IPS-15b (cell line): Measurements from ENCODE around the gene HOXD4.

Experiments
- H3K27me3 ChIP-seq: one replicate; pipeline ENCODE4 v1.6.1; 2013; ENCODE audit warnings: low read length; ENCODE audit not compliant: control insufficient read depth, insufficient read depth
- H3K36me3 ChIP-seq: one replicate; pipeline ENCODE4 v1.6.1; 2013; ENCODE audit warnings: low read length; ENCODE audit not compliant: control insufficient read depth, insufficient read depth
- H3K4me1 ChIP-seq: one replicate; pipeline ENCODE4 v1.6.1; 2013; ENCODE audit warnings: mild to moderate bottlenecking, low read length; ENCODE audit not compliant: control insufficient read depth, insufficient read depth
- H3K4me3 ChIP-seq: one replicate; pipeline ENCODE4 v1.5.1; 2013; ENCODE audit warnings: low read depth, low read length
- H3K9ac ChIP-seq: one replicate; pipeline ENCODE4 v1.6.1; 2013; ENCODE audit warnings: low read depth, mild to moderate bottlenecking, low read length
- H3K9me3 ChIP-seq: one replicate; pipeline ENCODE4 v1.6.1; 2013; ENCODE audit warnings: mild to moderate bottlenecking, low read length; ENCODE audit not compliant: control insufficient read depth, insufficient read depth

The HOXD4 gene

DNA sequence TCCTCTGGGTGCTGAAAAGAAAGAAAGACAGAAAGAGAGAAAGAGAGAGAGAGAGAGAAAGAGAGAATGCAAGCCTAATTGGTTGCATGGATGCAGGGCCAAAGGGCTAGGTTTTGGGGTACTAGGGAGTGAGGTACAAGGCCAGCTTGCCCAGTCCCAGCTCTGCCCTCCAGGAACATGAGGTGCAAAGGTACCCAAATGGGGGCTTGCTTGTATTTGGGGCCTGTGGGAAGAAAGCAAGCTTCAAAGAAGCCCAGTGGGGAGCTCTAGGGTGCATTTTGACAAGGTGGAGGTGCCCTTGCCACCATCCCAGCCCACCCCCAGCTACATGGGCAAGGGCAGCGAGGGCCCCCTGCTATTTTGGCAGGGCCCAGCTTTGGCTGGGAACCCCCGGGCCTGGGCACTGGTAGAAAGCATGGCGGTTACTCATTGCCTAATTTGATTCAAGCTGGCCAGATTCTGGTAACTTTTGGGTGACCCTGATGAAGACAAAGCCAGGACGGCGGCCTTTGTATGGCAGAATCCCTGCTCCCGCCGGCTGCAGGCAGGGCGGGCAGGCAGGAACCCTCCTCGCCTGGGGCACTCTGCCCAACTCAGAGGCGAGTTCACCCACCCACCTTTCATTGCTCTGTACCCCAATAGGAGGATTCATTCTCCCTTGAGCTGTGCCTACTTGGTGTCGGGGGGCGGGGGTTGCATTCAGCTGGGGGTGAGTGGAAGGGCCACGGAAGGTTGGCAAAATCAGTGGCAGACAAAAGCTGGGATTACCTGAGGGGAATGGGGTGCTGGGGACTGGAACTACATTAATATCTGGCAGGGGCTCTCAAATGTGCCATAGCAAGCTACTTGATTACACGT lies 537 bp upstream of the HOXD4 start:
- Histone ChIP-seq H3K27me3 (peaks cover 100% of the 10 kb centered on the region), H3K9ac (no peak overlapping the region), H3K4me1 (peaks cover 2% of the 10 kb centered on the region), H3K36me3 (no peaks in the 10 kb centered on the region), H3K9me3 (no peaks in the 10 kb centered on the region), H3K4me3 (peak overlapping the region; percentile 26)

DNA sequence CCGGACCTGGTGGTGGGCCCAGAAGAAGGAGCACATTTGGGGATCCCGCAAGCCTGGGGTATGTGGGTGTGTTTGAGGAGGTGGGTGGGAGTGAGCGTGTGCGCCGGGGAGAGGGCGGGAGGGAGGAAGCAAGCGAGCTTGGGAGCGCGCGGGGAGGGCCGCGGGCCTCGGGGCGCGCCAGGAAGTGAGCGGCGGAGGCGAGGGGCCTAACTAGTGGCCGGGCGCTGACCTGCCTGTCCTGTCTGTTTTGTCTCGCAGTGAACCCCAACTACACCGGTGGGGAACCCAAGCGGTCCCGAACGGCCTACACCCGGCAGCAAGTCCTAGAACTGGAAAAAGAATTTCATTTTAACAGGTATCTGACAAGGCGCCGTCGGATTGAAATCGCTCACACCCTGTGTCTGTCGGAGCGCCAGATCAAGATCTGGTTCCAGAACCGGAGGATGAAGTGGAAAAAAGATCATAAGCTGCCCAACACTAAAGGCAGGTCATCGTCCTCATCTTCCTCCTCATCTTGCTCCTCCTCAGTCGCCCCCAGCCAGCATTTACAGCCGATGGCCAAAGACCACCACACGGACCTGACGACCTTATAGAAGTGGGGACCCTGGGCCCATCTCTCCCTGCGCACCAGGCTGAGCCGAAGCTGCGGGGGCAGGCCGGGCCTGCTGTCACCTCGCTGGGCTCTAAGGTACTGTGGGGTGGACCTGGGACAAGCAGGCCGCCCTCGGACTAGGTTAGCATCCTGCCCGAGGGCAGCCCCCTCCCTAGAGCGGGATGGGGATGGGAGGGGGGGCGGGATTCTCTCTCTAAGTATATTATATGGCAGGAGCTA lies 1.2 kb downstream of the HOXD4 start:
- Histone ChIP-seq H3K4me3 (peak overlapping the region; percentile 8), H3K9ac (no peak overlapping the region), H3K4me1 (peaks cover 2% of the 10 kb centered on the region), H3K27me3 (peaks cover 100% of the 10 kb centered on the region), H3K36me3 (no peaks in the 10 kb centered on the region), H3K9me3 (no peaks in the 10 kb centered on the region)

DNA sequence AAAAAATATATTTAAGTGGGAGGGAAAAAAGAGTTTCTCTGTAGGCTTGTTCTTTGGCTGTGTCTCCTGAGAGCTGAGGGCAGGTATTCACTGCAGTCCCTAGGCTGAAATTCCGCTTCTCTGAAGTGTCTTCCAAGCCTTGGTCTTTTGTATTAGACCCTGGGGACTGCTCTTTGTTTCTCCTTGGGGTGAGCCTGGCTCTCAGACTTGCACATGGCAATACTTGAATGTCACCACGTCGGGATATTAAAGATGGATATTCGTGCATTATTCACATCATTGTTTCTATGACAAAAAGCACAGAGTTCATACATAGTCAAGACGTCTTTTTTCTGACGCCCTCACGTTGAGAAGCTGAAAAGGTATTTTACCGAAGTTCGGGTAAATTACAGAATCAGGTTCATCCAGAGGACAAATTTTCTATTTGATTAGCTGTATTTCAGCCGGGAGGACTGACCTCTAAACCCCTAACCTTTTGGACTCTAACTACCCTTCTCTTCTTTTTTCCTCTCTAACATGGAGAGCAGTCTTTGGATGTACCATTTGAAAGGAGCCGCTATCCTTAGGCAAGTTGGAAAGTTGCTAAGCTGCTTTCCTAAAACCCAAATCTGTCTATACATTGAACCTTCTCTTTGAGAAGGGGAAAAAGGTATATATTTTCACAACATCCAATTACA lies 3.4 kb downstream of the HOXD4 start:
- Histone ChIP-seq H3K4me3 (no peak overlapping the region), H3K36me3 (no peaks in the 10 kb centered on the region), H3K9ac (no peak overlapping the region), H3K9me3 (no peaks in the 10 kb centered on the region), H3K4me1 (peaks cover 2% of the 10 kb centered on the region), H3K27me3 (peaks cover 100% of the 10 kb centered on the region)

DNA sequence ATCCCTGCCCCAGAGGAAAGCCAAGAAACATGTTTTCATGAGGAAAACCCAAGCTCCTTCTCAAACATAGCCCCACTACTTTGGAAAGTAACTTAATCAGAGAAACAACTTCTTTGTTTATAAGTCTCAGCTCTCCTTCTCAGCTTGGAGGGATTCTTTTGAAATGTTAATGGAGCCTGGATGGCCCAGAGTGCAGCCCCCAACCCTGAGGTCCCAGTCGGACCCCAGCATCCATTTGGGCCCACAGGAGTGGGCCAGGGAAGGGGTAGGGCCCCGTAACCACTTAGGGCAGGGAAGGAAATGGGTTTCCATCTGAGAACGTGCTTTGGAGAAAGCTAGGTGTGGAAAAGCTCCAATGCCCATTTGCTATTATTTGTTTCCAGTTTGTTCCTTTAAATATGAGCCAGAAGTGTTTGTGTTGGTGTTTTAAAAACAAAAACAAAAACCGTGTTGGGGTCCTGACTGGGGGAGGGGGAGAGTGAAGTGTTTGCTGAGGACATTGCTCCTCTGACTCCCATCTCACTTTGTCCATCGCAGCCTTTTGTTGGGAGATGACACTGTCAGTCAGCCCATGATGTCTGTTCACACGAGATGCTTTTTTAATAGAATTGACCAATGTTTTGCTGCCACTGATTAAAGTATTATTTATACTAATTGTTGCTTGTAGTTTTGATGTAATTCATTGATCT lies 4.2 kb downstream of the HOXD4 start:
- Histone ChIP-seq H3K4me3 (no peak overlapping the region), H3K36me3 (no peaks in the 10 kb centered on the region), H3K9me3 (no peaks in the 10 kb centered on the region)

GRCh38 chr2:176156301-176156806 lies 5.0 kb downstream of the HOXD4 start:
- H3K9ac ChIP-seq: no peak overlapping the region
- H3K36me3 ChIP-seq: no peaks in the 10 kb centered on the region
- H3K4me3 ChIP-seq: peak overlapping the region; percentile 0
- H3K9me3 ChIP-seq: no peaks in the 10 kb centered on the region
- H3K27me3 ChIP-seq: peaks cover 100% of the 10 kb centered on the region
- H3K4me1 ChIP-seq: peaks cover 2% of the 10 kb centered on the region

More for the DNA sequence above, 4.2 kb downstream of the HOXD4 start:
- Histone ChIP-seq H3K27me3 (peaks cover 100% of the 10 kb centered on the region), H3K9ac (no peak overlapping the region), H3K4me1 (peaks cover 2% of the 10 kb centered on the region)

DNA sequence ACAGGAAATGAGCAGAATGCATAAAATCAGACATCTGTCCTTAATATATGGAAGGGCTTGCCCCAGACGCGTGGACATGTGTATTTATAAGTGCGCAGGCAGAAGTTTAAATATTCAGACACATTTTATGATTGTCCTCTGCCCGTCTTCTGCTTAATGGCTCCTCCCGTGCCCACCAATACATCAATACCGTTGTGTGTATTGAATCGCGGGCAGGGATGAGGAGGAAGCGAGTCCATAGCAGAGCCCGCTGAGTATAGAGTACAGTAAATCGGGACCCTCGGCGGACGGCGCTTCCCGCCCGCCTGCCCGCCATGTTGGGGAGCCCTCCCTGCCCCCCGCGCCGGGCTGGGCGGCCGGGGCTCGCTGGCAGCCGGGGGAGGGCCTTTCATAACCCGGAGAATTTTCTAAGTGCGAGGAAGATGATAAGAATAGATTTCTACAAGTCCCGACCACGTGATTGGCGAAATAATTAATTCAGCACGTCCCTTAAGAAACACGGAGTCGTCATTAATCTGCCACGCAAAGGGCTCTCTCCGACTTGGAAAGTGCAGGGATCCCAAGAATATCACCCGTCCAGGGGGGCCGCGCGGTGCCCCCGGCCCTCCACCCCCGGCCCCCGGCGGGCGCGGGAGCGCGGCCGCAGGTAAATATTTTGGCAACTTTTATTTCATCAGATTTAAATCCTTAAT lies 5.6 kb downstream of the HOXD4 start, which contains the start of gene HOXD3:
TSS of gene HOXD3 (plus strand) at position 501 of the 692 bp plus-strand sequence. CDS start 11,808 bp downstream, outside the sequence.
- H3K9me3 ChIP-seq: no peaks in the 10 kb centered on the region
- H3K27me3 ChIP-seq: peaks cover 100% of the 10 kb centered on the region
- no peaks in the 10 kb centered on the region for H3K36me3 ChIP-seq
- H3K9ac ChIP-seq: no peak within 1 kb of the TSS
- H3K4me3 ChIP-seq: peak within 1 kb of the TSS; percentile 18
- peaks cover 2% of the 10 kb centered on the region for H3K4me1 ChIP-seq

DNA sequence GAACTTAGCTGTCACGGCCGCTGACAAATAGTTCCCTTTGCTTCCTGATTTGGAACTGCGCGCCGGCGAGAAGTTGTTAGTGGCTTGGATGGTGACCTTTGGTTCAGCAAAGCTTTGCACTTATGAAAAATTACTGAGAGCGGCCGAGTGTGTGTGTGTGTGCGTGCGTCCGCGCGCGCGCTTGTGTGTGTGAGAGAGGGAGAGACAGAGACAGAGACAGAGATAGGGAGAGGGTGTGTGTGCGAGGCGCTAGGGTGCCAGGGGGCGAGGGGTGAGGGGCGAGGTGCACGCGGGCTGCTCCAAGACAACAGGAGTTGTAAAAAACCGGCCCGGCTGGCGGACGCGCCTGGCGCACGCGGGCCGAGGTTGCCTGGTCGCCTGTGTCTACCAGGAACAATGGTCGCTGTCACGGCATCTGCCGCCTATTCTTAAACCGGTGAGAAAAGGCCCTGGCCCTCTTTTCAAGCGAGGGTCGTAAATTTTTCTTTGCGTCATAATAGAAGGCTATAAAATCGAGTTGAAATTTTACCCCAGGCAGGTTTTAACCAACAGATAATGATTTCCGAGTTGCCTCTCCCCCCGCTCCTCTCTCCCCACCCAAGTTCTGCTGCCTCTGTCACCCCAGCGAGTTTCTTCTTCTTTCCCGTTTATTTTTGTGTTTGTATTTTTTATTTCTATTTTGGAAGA lies 6.3 kb downstream of the HOXD4 start:
- no peaks in the 10 kb centered on the region for H3K36me3 ChIP-seq
- H3K9me3 ChIP-seq: no peaks in the 10 kb centered on the region
- peak overlapping the region; percentile 18 for H3K4me3 ChIP-seq
- peaks cover 2% of the 10 kb centered on the region for H3K4me1 ChIP-seq
- no peak overlapping the region for H3K9ac ChIP-seq
- peaks cover 100% of the 10 kb centered on the region for H3K27me3 ChIP-seq

- peaks cover 2% of the 10 kb centered on the region for H3K4me1 ChIP-seq
- no peaks in the 10 kb centered on the region for H3K9me3 ChIP-seq
- H3K9ac ChIP-seq: no peak overlapping the region
- peak overlapping the region; percentile 18 for H3K4me3 ChIP-seq
- peaks cover 100% of the 10 kb centered on the region for H3K27me3 ChIP-seq
- H3K36me3 ChIP-seq: no peaks in the 10 kb centered on the region
These were observed 6.8 kb downstream of the HOXD4 start for GRCh38 chr2:176158186-176158591.

GRCh38 chr2:176158855-176159662 lies 7.7 kb downstream of the HOXD4 start:
- no peaks in the 10 kb centered on the region for H3K36me3 ChIP-seq
- peaks cover 100% of the 10 kb centered on the region for H3K27me3 ChIP-seq
- no peak overlapping the region for H3K4me3 ChIP-seq
- H3K4me1 ChIP-seq: peaks cover 2% of the 10 kb centered on the region
- H3K9me3 ChIP-seq: no peaks in the 10 kb centered on the region
- no peak overlapping the region for H3K9ac ChIP-seq
